GM18861 (cell line): ENCODE results near the gene MAN2C1.
"Not testable (repeated sequence)": the region's sequence is repeated elsewhere in the genome, so short reads cannot be mapped to it uniquely, and the experiment has no call there.

ENCODE experiments used
- ATAC-seq: cut with Tn5 transposase; IDR thresholded peaks from one replicate; pipeline ENCODE4 v1.9.1; 2021; ENCODE audit not compliant: unreplicated experiment

MAN2C1 gene

GRCh38 chr15:75361361-75361988 lies 6.9 kb downstream of the MAN2C1 start:
- no peak for ATAC-seq

GRCh38 chr15:75360856-75361255 lies 7.6 kb downstream of the MAN2C1 start:
- ATAC-seq: no peak

- no peak for ATAC-seq
Observed at GRCh38 chr15:75360391-75360790, 8.0 kb downstream of the MAN2C1 start.

- ATAC-seq: no peak
Observed at GRCh38 chr15:75359537-75360250, 8.7 kb downstream of the MAN2C1 start.

GRCh38 chr15:75358771-75359536 lies 9.5 kb downstream of the MAN2C1 start:
- ATAC-seq: no peak

- ATAC-seq: no peak
Observed at GRCh38 chr15:75357976-75358673, 10.3 kb downstream of the MAN2C1 start.

- no peak for ATAC-seq
Observed at GRCh38 chr15:75356517-75356916, 11.9 kb downstream of the MAN2C1 start.

GRCh38 chr15:75356006-75356405 lies 12.4 kb downstream of the MAN2C1 start:
- no peak for ATAC-seq

GRCh38 chr15:75355369-75355768 lies 13.0 kb downstream of the MAN2C1 start:
- no peak for ATAC-seq

GRCh38 chr15:75354454-75354853 lies 14.0 kb downstream of the MAN2C1 start:
- ATAC-seq: no peak

- no peak for ATAC-seq
Observed at GRCh38 chr15:75353604-75354003, 14.8 kb downstream of the MAN2C1 start.

GRCh38 chr15:75352186-75353080 lies 16.0 kb downstream of the MAN2C1 start:
- no peak for ATAC-seq

GRCh38 chr15:75350601-75351361 lies 17.6 kb downstream of the MAN2C1 start:
- no peak for ATAC-seq

- ATAC-seq: no peak
Observed at GRCh38 chr15:75349851-75350588, 18.4 kb downstream of the MAN2C1 start.

- ATAC-seq: not testable (repeated sequence)
Observed at GRCh38 chr15:75349351-75349669, 19.1 kb downstream of the MAN2C1 start.

- ATAC-seq: no peak
Observed at GRCh38 chr15:75348562-75349350, 19.7 kb downstream of the MAN2C1 start.

GRCh38 chr15:75348034-75348561 lies 20.3 kb downstream of the MAN2C1 start:
- no peak for ATAC-seq
